T-helper 1 cell treated with Interleukin-12 subunit alpha and Interleukin-12 subunit beta and Interleukin-4 antibody, amounts not matched to agents 30 μg/mL and 1 μg/mL, for 36 hours (primary cell): ENCODE results near the gene BPI.
"Not testable (repeated sequence)": the region's sequence is repeated elsewhere in the genome, so short reads cannot be mapped to it uniquely, and the experiment has no call there.

Experiments used
- H3K27ac Mint-ChIP-seq: one replicate; pipeline ENCODE4 v1.8.0; 2021; ENCODE audit warnings: mild to moderate bottlenecking, mixed read lengths
- H3K27me3 Mint-ChIP-seq: one replicate; pipeline ENCODE4 v1.8.0; 2021; ENCODE audit warnings: low read depth, mixed read lengths
- H3K36me3 Mint-ChIP-seq: one replicate; pipeline ENCODE4 v1.8.0; 2021; ENCODE audit warnings: low read depth, mixed read lengths
- H3K4me1 Mint-ChIP-seq: one replicate; pipeline ENCODE4 v1.8.0; 2021; ENCODE audit warnings: low read depth, mixed read lengths
- H3K4me3 Mint-ChIP-seq: one replicate; pipeline ENCODE4 v1.8.0; 2021; ENCODE audit warnings: mild to moderate bottlenecking, moderate library complexity, mixed read lengths
- H3K9me3 Mint-ChIP-seq: one replicate; pipeline ENCODE4 v1.8.0; 2021; ENCODE audit warnings: mixed read lengths

Gene BPI

GRCh38 chr20:38270869-38271605 lies 32.9 kb upstream of the BPI start:
- H3K9me3 Mint-ChIP-seq = no peaks in the 10 kb centered on the region
- no peak overlapping the region for H3K27ac Mint-ChIP-seq

GRCh38 chr20:38271608-38272120 lies 32.3 kb upstream of the BPI start:
- Mint-ChIP-seq H3K27ac (no peak overlapping the region), H3K9me3 (no peaks in the 10 kb centered on the region), H3K4me1 (no peaks in the 10 kb centered on the region), H3K27me3 (peaks cover 9% of the 10 kb centered on the region), H3K4me3 (no peak overlapping the region), H3K36me3 (no peaks in the 10 kb centered on the region)

More at GRCh38 chr20:38270869-38271605, 32.9 kb upstream of the BPI start:
- Mint-ChIP-seq H3K4me3 (no peak overlapping the region), H3K36me3 (no peaks in the 10 kb centered on the region), H3K27me3 (peaks cover 13% of the 10 kb centered on the region), H3K4me1 (no peaks in the 10 kb centered on the region)

- Mint-ChIP-seq H3K36me3 (no peaks in the 10 kb centered on the region), H3K27ac (no peak overlapping the region), H3K4me3 (no peak overlapping the region), H3K4me1 (no peaks in the 10 kb centered on the region), H3K27me3 (peaks cover 7% of the 10 kb centered on the region), H3K9me3 (no peaks in the 10 kb centered on the region)
These were observed 31.6 kb upstream of the BPI start for GRCh38 chr20:38272398-38272797.

- H3K4me3 Mint-ChIP-seq = no peak overlapping the region
- no peaks in the 10 kb centered on the region for H3K9me3 Mint-ChIP-seq
- peaks cover 7% of the 10 kb centered on the region for H3K27me3 Mint-ChIP-seq
- no peaks in the 10 kb centered on the region for H3K36me3 Mint-ChIP-seq
- H3K4me1 Mint-ChIP-seq = no peaks in the 10 kb centered on the region
- no peak overlapping the region for H3K27ac Mint-ChIP-seq
These were observed 31.0 kb upstream of the BPI start for GRCh38 chr20:38272961-38273360.

- H3K4me1 Mint-ChIP-seq = no peaks in the 10 kb centered on the region
- H3K4me3 Mint-ChIP-seq = no peak overlapping the region
- H3K27ac Mint-ChIP-seq = no peak overlapping the region
- H3K27me3 Mint-ChIP-seq = no peaks in the 10 kb centered on the region
- no peaks in the 10 kb centered on the region for H3K36me3 Mint-ChIP-seq
- no peaks in the 10 kb centered on the region for H3K9me3 Mint-ChIP-seq
These were observed 28.0 kb upstream of the BPI start for GRCh38 chr20:38275815-38276550.

GRCh38 chr20:38277285-38277684 lies 26.7 kb upstream of the BPI start:
- no peaks in the 10 kb centered on the region for H3K9me3 Mint-ChIP-seq
- no peaks in the 10 kb centered on the region for H3K4me1 Mint-ChIP-seq
- H3K36me3 Mint-ChIP-seq = no peaks in the 10 kb centered on the region
- H3K27me3 Mint-ChIP-seq = no peaks in the 10 kb centered on the region
- H3K27ac Mint-ChIP-seq = no peak overlapping the region
- no peak overlapping the region for H3K4me3 Mint-ChIP-seq

- H3K27ac Mint-ChIP-seq = no peak overlapping the region
- no peaks in the 10 kb centered on the region for H3K9me3 Mint-ChIP-seq
- no peaks in the 10 kb centered on the region for H3K4me1 Mint-ChIP-seq
- H3K36me3 Mint-ChIP-seq = no peaks in the 10 kb centered on the region
- no peak overlapping the region for H3K4me3 Mint-ChIP-seq
- no peaks in the 10 kb centered on the region for H3K27me3 Mint-ChIP-seq
These were observed 26.3 kb upstream of the BPI start for GRCh38 chr20:38277691-38278090.

GRCh38 chr20:38278131-38278530 lies 25.8 kb upstream of the BPI start:
- no peak overlapping the region for H3K27ac Mint-ChIP-seq
- no peak overlapping the region for H3K4me3 Mint-ChIP-seq
- no peaks in the 10 kb centered on the region for H3K36me3 Mint-ChIP-seq
- H3K4me1 Mint-ChIP-seq = no peaks in the 10 kb centered on the region
- no peaks in the 10 kb centered on the region for H3K27me3 Mint-ChIP-seq
- H3K9me3 Mint-ChIP-seq = no peaks in the 10 kb centered on the region

- Mint-ChIP-seq H3K27ac (no peak overlapping the region), H3K4me3 (no peak overlapping the region), H3K4me1 (no peaks in the 10 kb centered on the region), H3K27me3 (no peaks in the 10 kb centered on the region), H3K36me3 (no peaks in the 10 kb centered on the region), H3K9me3 (no peaks in the 10 kb centered on the region)
These were observed 25.2 kb upstream of the BPI start for GRCh38 chr20:38278763-38279162.

GRCh38 chr20:38281176-38281915 lies 22.6 kb upstream of the BPI start:
- not testable (repeated sequence) for H3K4me1 Mint-ChIP-seq, H3K9me3 Mint-ChIP-seq, H3K27me3 Mint-ChIP-seq, H3K36me3 Mint-ChIP-seq, H3K27ac Mint-ChIP-seq, H3K4me3 Mint-ChIP-seq

- Mint-ChIP-seq H3K4me1 (no peaks in the 10 kb centered on the region), H3K9me3 (no peaks in the 10 kb centered on the region), H3K36me3 (no peaks in the 10 kb centered on the region), H3K4me3 (no peak overlapping the region), H3K27ac (no peak overlapping the region), H3K27me3 (peaks cover 10% of the 10 kb centered on the region)
These were observed 20.7 kb upstream of the BPI start for GRCh38 chr20:38283236-38283635.

- not testable (repeated sequence) for H3K9me3 Mint-ChIP-seq, H3K4me3 Mint-ChIP-seq, H3K27ac Mint-ChIP-seq, H3K36me3 Mint-ChIP-seq, H3K4me1 Mint-ChIP-seq
- H3K27me3 Mint-ChIP-seq = peaks cover 13% of the 10 kb centered on the region
These were observed 19.8 kb upstream of the BPI start for GRCh38 chr20:38284066-38284650.

GRCh38 chr20:38284893-38285444 lies 19.0 kb upstream of the BPI start:
- H3K36me3 Mint-ChIP-seq = no peaks in the 10 kb centered on the region
- H3K9me3 Mint-ChIP-seq = no peaks in the 10 kb centered on the region
- H3K4me1 Mint-ChIP-seq = no peaks in the 10 kb centered on the region
- H3K4me3 Mint-ChIP-seq = no peak overlapping the region
- peaks cover 14% of the 10 kb centered on the region for H3K27me3 Mint-ChIP-seq
- H3K27ac Mint-ChIP-seq = no peak overlapping the region
